Left ventricle myocardium inferior (tissue), 1 donor: ENCODE results near the gene CYP27C1. TPM values are rescaled to one million over a fixed set of nuclear protein-coding genes. Genes with fewer than 3 reads are reported as not detected.

ENCODE experiments used
- DNase-seq: peaks from one replicate; pipeline ENCODE4 v3.0.0-alpha.2; 2020
- H3K27ac ChIP-seq: fragments of 200-600 bp; replicated peaks from 2 replicates; pipeline ENCODE4 v1.8.0; 2021
- H3K27me3 ChIP-seq: fragments of 200-600 bp; 2 replicates; pipeline ENCODE4 v1.8.0; 2021; ENCODE audit warnings: low read depth
- H3K36me3 ChIP-seq: fragments of 200-600 bp; 2 replicates; pipeline ENCODE4 v1.8.0; 2021
- H3K4me1 ChIP-seq: fragments of 200-600 bp; 2 replicates; pipeline ENCODE4 v1.8.0; 2021
- H3K4me3 ChIP-seq: fragments of 200-600 bp; 2 replicates; pipeline ENCODE4 v1.8.0; 2021; ENCODE audit warnings: mild to moderate bottlenecking, moderate library complexity
- H3K9me3 ChIP-seq: fragments of 200-600 bp; replicated peaks from 2 replicates; pipeline ENCODE4 v1.8.0; 2021
- CTCF ChIP-seq: fragments of 200-600 bp; IDR thresholded peaks from 2 replicates; pipeline ENCODE4 v1.8.0; 2021; ENCODE audit warnings: antibody characterized with exemption, mild to moderate bottlenecking, borderline replicate concordance
- intact Hi-C: fragments of 100-400 bp; cut with micrococcal nuclease; formaldehyde crosslinking; loops from one replicate; pipeline ENCODE4 v1.11.0; 2022
- total RNA-seq: library from RNA; stranded (reverse); fragmentation: NEBNext Ultra II Directional; extraction: Animal tissue kit (Norgen Biotek cat#: 25700); gene quantifications from one replicate; pipeline ENCODE4 v1.2.1, GENCODE V29; 2021
- donor health status: DM: no; HTN: yes; CAD: no; lungs with severe emphysema.

The CYP27C1 gene
- total RNA-seq, 1 donor from 2014 or later: 0.11 TPM

GRCh38 chr2:127208313-127208712 lies 11.8 kb downstream of the CYP27C1 start:
- peaks cover 56% of the 10 kb centered on the region for H3K27me3 ChIP-seq
- no peak for TF ChIP-seq CTCF
- H3K36me3 ChIP-seq: no peaks in the 10 kb centered on the region
- H3K9me3 ChIP-seq: peaks cover 12% of the 10 kb centered on the region
- intact Hi-C loops: no loop called here
- DNase-seq: no peak
- H3K4me1 ChIP-seq: no peaks in the 10 kb centered on the region
- no peak overlapping the region for H3K27ac ChIP-seq
- H3K4me3 ChIP-seq: no peak overlapping the region

GRCh38 chr2:127205218-127206125 lies 14.6 kb downstream of the CYP27C1 start:
- Histone ChIP-seq H3K27me3 (peaks cover 72% of the 10 kb centered on the region), H3K27ac (no peak overlapping the region), H3K4me3 (no peak overlapping the region), H3K9me3 (peaks cover 7% of the 10 kb centered on the region), H3K36me3 (no peaks in the 10 kb centered on the region), H3K4me1 (no peaks in the 10 kb centered on the region)
- intact Hi-C loops: no loop called here
- DNase-seq: no peak
- TF ChIP-seq CTCF: no peak

GRCh38 chr2:127201452-127201851 lies 18.6 kb downstream of the CYP27C1 start:
- TF ChIP-seq CTCF: no peak
- Histone ChIP-seq H3K36me3 (no peaks in the 10 kb centered on the region), H3K27me3 (peaks cover 45% of the 10 kb centered on the region), H3K27ac (no peak overlapping the region), H3K4me3 (no peak overlapping the region), H3K4me1 (no peaks in the 10 kb centered on the region), H3K9me3 (peaks cover 4% of the 10 kb centered on the region)
- intact Hi-C loops: no loop called here
- DNase-seq: no peak

GRCh38 chr2:127200962-127201361 lies 19.1 kb downstream of the CYP27C1 start:
- intact Hi-C loops: no loop called here
- Histone ChIP-seq H3K4me3 (no peak overlapping the region), H3K4me1 (no peaks in the 10 kb centered on the region), H3K27ac (no peak overlapping the region), H3K27me3 (peaks cover 45% of the 10 kb centered on the region), H3K36me3 (no peaks in the 10 kb centered on the region), H3K9me3 (peaks cover 7% of the 10 kb centered on the region)
- TF ChIP-seq CTCF: no peak
- DNase-seq: no peak

GRCh38 chr2:127199223-127199622 lies 20.9 kb downstream of the CYP27C1 start:
- Histone ChIP-seq H3K36me3 (no peaks in the 10 kb centered on the region), H3K27ac (no peak overlapping the region), H3K4me1 (no peaks in the 10 kb centered on the region), H3K4me3 (no peak overlapping the region), H3K27me3 (peaks cover 43% of the 10 kb centered on the region), H3K9me3 (peaks cover 7% of the 10 kb centered on the region)
- no peak for TF ChIP-seq CTCF
- no peak for DNase-seq
- intact Hi-C loops: no loop called here
